Calu3 (cell line): ENCODE results near the gene ZC3H12D. TPM values are rescaled to one million over a fixed set of nuclear protein-coding genes. Genes with fewer than 3 reads are reported as not detected.

Source experiments
- BruUV-seq: library from RNA; stranded (reverse); fragments of 400-500 nt; replicated peaks from 2 replicates; lab custom pipeline; 2021; lab: Mats Ljungman, UMichigan
- CTCF ChIA-PET: fragments of 300-600 bp; sonication (Branson Sonifier 250); formaldehyde crosslinking; loops from one replicate; lab custom pipeline; 2022; ENCODE audit warnings: antibody characterized with exemption; lab: Charles Lee
- DNase-seq: peaks from one replicate; pipeline ENCODE4 v3.0.0; 2022
- H3K27ac Mint-ChIP-seq: one replicate; pipeline ENCODE4 v1.8.0; 2022; ENCODE audit warnings: mixed read lengths; ENCODE audit not compliant: unreplicated experiment
- H3K27me3 Mint-ChIP-seq: one replicate; pipeline ENCODE4 v1.8.0; 2022; ENCODE audit warnings: mixed read lengths; ENCODE audit not compliant: unreplicated experiment
- H3K36me3 Mint-ChIP-seq: one replicate; pipeline ENCODE4 v1.8.0; 2022; ENCODE audit warnings: mild to moderate bottlenecking, moderate library complexity, mixed read lengths; ENCODE audit not compliant: insufficient read depth, unreplicated experiment
- H3K4me1 Mint-ChIP-seq: one replicate; pipeline ENCODE4 v1.8.0; 2022; ENCODE audit warnings: mild to moderate bottlenecking, low read depth, mixed read lengths; ENCODE audit not compliant: unreplicated experiment
- H3K4me3 Mint-ChIP-seq: one replicate; pipeline ENCODE4 v1.8.0; 2022; ENCODE audit warnings: mild to moderate bottlenecking, low read depth, moderate library complexity, mixed read lengths; ENCODE audit not compliant: unreplicated experiment
- H3K9me3 Mint-ChIP-seq: one replicate; pipeline ENCODE4 v1.8.0; 2022; ENCODE audit warnings: low read depth, mixed read lengths; ENCODE audit not compliant: unreplicated experiment
- intact Hi-C: fragments of 100-400 bp; cut with micrococcal nuclease; formaldehyde crosslinking; loops from one replicate; pipeline ENCODE4 v1.10.0; 2022; ENCODE audit not compliant: unreplicated experiment
- total RNA-seq: library from RNA; stranded (reverse); gene quantifications from 2 replicates; pipeline ENCODE4 v1.2.3, GENCODE V29; 2022
- TF ChIP-seq, protein P1 (sequence below): fragments of 200-600 bp; IDR thresholded peaks from one replicate; pipeline ENCODE4 v1.8.0; 2022; ENCODE audit warnings: antibody characterized with exemption; ENCODE audit not compliant: unreplicated experiment

Gene ZC3H12D
- total RNA-seq, 1 experiment from 2014 or later = 0.05 TPM

GRCh38 chr6:149428606-149429005 lies 56.2 kb downstream of the ZC3H12D start:
- Mint-ChIP-seq H3K36me3 (no peaks in the 10 kb centered on the region), H3K27ac (no peak overlapping the region), H3K4me3 (no peak overlapping the region), H3K27me3 (peaks cover 5% of the 10 kb centered on the region), H3K9me3 (no peaks in the 10 kb centered on the region), H3K4me1 (peaks cover 3% of the 10 kb centered on the region)
- intact Hi-C loops = no loop called here
- BruUV-seq = no TSS peak
- TF ChIP-seq, protein P1, sequence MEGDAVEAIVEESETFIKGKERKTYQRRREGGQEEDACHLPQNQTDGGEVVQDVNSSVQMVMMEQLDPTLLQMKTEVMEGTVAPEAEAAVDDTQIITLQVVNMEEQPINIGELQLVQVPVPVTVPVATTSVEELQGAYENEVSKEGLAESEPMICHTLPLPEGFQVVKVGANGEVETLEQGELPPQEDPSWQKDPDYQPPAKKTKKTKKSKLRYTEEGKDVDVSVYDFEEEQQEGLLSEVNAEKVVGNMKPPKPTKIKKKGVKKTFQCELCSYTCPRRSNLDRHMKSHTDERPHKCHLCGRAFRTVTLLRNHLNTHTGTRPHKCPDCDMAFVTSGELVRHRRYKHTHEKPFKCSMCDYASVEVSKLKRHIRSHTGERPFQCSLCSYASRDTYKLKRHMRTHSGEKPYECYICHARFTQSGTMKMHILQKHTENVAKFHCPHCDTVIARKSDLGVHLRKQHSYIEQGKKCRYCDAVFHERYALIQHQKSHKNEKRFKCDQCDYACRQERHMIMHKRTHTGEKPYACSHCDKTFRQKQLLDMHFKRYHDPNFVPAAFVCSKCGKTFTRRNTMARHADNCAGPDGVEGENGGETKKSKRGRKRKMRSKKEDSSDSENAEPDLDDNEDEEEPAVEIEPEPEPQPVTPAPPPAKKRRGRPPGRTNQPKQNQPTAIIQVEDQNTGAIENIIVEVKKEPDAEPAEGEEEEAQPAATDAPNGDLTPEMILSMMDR = no peak
- no peak for DNase-seq
- CTCF ChIA-PET = no interaction called here

DNA sequence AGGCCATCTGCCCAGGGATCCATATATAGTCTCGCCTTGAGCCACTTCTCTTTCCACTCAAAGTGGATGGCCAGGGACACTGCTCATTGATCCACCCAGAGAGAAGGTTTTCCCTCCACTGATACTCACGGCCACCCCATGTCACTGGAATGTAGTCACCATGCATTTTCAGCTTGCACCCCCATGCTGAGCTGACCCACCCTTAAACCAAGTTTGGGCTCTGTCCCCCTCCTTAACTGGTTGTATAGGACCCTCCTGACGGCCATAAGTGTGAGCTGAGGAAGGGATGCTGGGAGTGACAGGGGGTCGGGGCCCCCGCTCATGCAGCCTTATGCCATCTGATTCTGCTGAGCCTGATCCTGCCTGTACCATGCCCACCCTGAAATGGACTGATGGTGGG lies 59.1 kb downstream of the ZC3H12D start:
- Mint-ChIP-seq H3K4me3 (no peak overlapping the region), H3K36me3 (no peaks in the 10 kb centered on the region), H3K4me1 (peaks cover 8% of the 10 kb centered on the region), H3K9me3 (no peaks in the 10 kb centered on the region), H3K27me3 (peaks cover 10% of the 10 kb centered on the region), H3K27ac (no peak overlapping the region)
- intact Hi-C loops = no loop called here
- BruUV-seq = no TSS peak
- CTCF ChIA-PET = no interaction called here
- TF ChIP-seq, protein P1 = no peak
- no peak for DNase-seq

- Mint-ChIP-seq H3K27ac (no peak overlapping the region), H3K4me3 (no peak overlapping the region), H3K4me1 (peaks cover 8% of the 10 kb centered on the region), H3K27me3 (peaks cover 10% of the 10 kb centered on the region), H3K36me3 (no peaks in the 10 kb centered on the region), H3K9me3 (no peaks in the 10 kb centered on the region)
- intact Hi-C loops = no loop called here
- DNase-seq = no peak
- CTCF ChIA-PET = no interaction called here
- TF ChIP-seq, protein P1 = no peak
- no TSS peak for BruUV-seq
Observed at GRCh38 chr6:149425224-149425623, 59.6 kb downstream of the ZC3H12D start.

GRCh38 chr6:149423964-149424440 lies 60.8 kb downstream of the ZC3H12D start:
- BruUV-seq = no TSS peak
- H3K4me3 Mint-ChIP-seq = no peak overlapping the region
- no peak overlapping the region for H3K27ac Mint-ChIP-seq

More at GRCh38 chr6:149423964-149424440, 60.8 kb downstream of the ZC3H12D start:
- H3K9me3 Mint-ChIP-seq = no peaks in the 10 kb centered on the region
- peaks cover 10% of the 10 kb centered on the region for H3K27me3 Mint-ChIP-seq
- TF ChIP-seq, protein P1 = no peak
- H3K36me3 Mint-ChIP-seq = no peaks in the 10 kb centered on the region
- intact Hi-C loops = no loop called here
- peaks cover 8% of the 10 kb centered on the region for H3K4me1 Mint-ChIP-seq
- CTCF ChIA-PET = no interaction called here
- no peak for DNase-seq
